Erythroblast (primary cell): ENCODE results near the gene CIITA.

Experiments
- DNase-seq, 2 experiments: peaks; one replicate each; lab custom pipeline; 2025; lab: John Stamatoyannopoulos, UW
- GATA1 ChIP-seq: IDR thresholded peaks from 2 replicates; pipeline ENCODE4 v1.6.1; 2011; ENCODE audit warnings: low read depth, mild to moderate bottlenecking, control low read depth, low read length, moderate library complexity
- POLR2A ChIP-seq: IDR thresholded peaks from 2 replicates; pipeline ENCODE4 v1.6.1; 2011; ENCODE audit warnings: mild to moderate bottlenecking, low read length

Gene CIITA

DNA sequence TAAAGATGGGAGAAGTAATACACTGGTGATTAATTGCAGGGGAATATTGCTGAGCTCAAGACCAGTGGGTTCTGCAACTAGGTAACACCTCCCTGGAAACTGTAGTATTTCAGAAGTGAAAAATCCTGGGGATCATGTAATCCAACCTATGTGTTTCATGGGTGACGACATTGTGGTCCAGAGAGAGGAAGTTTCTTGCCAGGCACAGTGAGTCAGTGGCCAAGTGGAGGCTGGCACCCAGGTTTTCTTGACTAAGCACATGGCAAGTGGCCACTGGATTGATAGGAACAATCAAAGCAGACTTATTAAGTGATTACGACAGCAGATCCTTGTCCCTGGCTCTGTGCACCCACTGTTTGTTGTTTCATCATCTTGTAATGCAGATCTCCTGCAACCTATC, 14.6 kb upstream of the CIITA start:
- TF ChIP-seq GATA1 (no peak), POLR2A (no peak)
- DNase-seq, result no peak

GRCh38 chr16:10865991-10866966, 10.7 kb upstream of the CIITA start:
- no peak for DNase-seq
- no peak for TF ChIP-seq POLR2A

DNA sequence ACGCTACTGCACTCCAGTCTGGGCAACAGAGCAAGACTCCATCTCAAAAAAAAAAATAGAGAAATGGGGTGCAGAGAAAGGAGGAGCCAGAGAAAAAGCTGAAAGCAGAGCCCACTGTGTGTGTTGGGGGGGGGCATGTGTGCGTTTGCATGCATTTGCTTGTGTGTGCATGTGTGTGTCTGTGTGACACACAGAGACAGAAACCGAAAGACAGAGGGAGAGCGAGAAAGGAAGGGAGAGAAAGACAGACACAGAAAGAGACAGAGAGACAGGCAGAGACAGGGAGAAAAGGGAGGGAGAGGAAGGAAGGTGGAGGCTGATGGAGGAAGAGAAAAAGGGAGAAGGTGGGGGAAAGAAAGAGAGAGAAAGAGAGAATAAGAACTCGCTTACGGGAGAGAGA, 9.8 kb upstream of the CIITA start:
- TF ChIP-seq GATA1, result no peak
- no peak for TF ChIP-seq POLR2A
- DNase-seq, result no peak

- TF ChIP-seq POLR2A (no peak), GATA1 (no peak)
Observed at GRCh38 chr16:10868104-10868595, 8.9 kb upstream of the CIITA start.

GRCh38 chr16:10868596-10869469, 8.2 kb upstream of the CIITA start:
- TF ChIP-seq POLR2A, result no peak
- DNase-seq, result no peak

More at GRCh38 chr16:10868104-10868595, 8.9 kb upstream of the CIITA start:
- DNase-seq, result no peak

GRCh38 chr16:10870137-10870776, 6.7 kb upstream of the CIITA start:
- TF ChIP-seq POLR2A (no peak), GATA1 (no peak)
- DNase-seq, result no peak

- TF ChIP-seq POLR2A (no peak), GATA1 (no peak)
- DNase-seq, result no peak
Observed at GRCh38 chr16:10870808-10871156, 6.2 kb upstream of the CIITA start.

DNA sequence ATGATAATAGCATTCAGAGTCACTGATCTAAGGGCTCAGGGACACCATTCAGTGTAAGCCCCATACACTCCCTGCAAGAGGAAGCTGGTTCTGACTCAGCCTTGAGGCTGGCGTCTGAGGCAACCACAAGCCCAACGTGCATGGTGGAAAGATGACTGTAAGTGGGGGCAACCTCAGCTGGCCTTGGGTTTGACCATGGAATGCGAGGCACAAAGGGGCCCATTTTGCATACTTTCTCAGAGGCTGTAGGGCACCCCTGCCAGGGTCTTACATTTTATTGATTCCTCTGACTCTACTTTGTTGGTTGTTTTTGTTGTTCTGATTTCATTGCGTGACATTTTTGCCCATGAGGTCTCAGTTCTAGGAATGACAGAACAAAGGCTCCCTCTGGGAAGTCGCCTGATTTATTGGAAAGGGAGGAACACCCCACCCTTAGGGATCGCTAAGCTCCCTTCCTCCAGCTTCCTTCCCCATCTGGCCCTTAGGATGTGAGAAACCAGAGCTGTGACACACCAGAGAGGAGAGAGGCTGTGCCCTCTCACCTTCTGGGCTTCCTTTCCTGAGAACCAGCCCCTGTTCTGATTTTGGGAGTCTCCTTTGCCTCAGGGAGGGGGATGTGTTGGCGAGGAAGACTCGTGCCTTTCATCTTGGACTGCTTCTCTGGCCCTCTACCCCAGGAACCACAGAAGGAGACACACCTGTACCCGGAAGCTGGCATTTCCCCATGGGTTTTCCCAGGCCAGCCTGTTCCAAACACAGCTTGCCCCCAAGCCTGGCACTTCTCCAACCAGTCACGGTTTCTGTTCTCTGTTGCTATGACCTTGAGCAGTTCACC, 5.6 kb upstream of the CIITA start:
- no peak for DNase-seq
- TF ChIP-seq GATA1 (no peak), POLR2A (no peak)

DNA sequence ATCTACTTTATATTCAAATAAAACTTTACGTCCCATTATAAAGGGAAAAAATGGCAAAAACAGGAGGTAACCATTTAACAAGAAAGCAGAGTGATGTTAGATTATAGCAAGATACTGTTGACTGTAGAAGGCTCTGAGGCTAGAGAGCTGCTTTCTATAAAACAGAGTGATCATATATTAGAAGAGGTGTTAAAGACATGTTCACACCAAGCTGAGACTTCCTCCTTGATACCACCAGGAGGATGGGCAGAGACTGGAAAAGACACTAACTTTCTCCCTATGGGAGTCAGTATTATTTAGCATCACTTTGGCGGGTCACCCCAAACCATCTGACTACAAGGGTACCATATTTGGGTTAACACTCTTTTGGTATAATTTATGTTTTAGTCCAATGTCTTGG, 687 bp upstream of the CIITA start:
- no peak for DNase-seq
- TF ChIP-seq GATA1 (no peak), POLR2A (no peak)

DNA sequence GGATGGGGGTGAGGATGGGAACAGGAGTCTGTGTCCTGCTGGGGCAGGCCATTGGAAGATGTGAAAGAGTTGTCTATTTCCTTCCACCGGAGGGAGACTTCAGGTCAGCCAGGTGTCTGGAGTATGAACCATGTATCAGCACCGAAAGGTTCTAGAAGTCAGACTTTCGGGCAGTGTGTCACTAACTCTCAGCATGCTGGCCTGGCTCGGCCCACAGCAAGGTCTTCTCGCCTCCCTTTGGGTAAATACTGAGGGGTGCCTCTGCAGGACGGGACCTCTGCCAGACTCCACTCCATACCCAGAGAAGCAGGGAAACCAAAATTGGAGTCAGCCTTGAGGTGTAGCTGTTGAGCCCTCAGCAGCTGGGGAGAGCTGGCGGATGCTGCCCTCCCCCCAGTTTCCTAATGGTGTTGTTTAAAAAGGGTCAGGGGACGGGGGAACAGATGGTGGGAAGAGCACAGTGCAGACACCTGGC, 507 bp downstream of the CIITA start:
- TF ChIP-seq GATA1 (no peak), POLR2A (no peak)
- no peak for DNase-seq

GRCh38 chr16:10878328-10878643, 1.3 kb downstream of the CIITA start:
- no peak for TF ChIP-seq POLR2A
- no peak for TF ChIP-seq GATA1
- DNase-seq, result no peak

GRCh38 chr16:10878644-10879501, 1.9 kb downstream of the CIITA start:
- DNase-seq, result peak; percentile 10 to 14
- no peak for TF ChIP-seq GATA1
